Endodermal cell (in vitro differentiated cells): Measurements from ENCODE around the gene CCDC83. TPM values are rescaled to one million over a fixed set of nuclear protein-coding genes. Genes with fewer than 3 reads are reported as not detected.

ENCODE experiments used
- DNase-seq: peaks from one replicate; pipeline ENCODE4 v3.0.0-alpha.2; 2017
- H3K27ac ChIP-seq: 2 replicates; pipeline ENCODE4 v1.5.1; 2013; ENCODE audit warnings: mild to moderate bottlenecking, low read depth, low read length, moderate library complexity
- H3K27me3 ChIP-seq: 2 replicates; pipeline ENCODE4 v1.6.1; 2013; ENCODE audit warnings: mild to moderate bottlenecking, low read length, moderate library complexity; ENCODE audit not compliant: insufficient read depth, control insufficient read depth, poor library complexity, severe bottlenecking
- H3K36me3 ChIP-seq: 2 replicates; pipeline ENCODE4 v1.7.0; 2013; ENCODE audit warnings: mild to moderate bottlenecking, low read length, moderate library complexity; ENCODE audit not compliant: control insufficient read depth, insufficient read depth
- H3K4me1 ChIP-seq: one replicate; pipeline ENCODE4 v1.7.0; 2013; ENCODE audit warnings: low read length; ENCODE audit not compliant: control insufficient read depth, insufficient read depth
- H3K4me3 ChIP-seq: 2 replicates; pipeline ENCODE4 v1.5.1; 2013; ENCODE audit warnings: mild to moderate bottlenecking, low read length, moderate library complexity
- H3K9ac ChIP-seq: 2 replicates; pipeline ENCODE4 v1.6.1; 2013; ENCODE audit warnings: mild to moderate bottlenecking, low read length, moderate library complexity; ENCODE audit not compliant: poor library complexity, severe bottlenecking; ENCODE audit errors: extremely low read depth
- H3K9me3 ChIP-seq: 2 replicates; pipeline ENCODE4 v1.6.1; 2013; ENCODE audit warnings: mild to moderate bottlenecking, low read length, moderate library complexity; ENCODE audit not compliant: control insufficient read depth
- H3K27ac Mint-ChIP-seq: 2 replicates; pipeline ENCODE4 v1.8.0; 2020; ENCODE audit warnings: mixed read lengths
- H3K27me3 Mint-ChIP-seq: 2 replicates; pipeline ENCODE4 v1.8.0; 2021; ENCODE audit warnings: mild to moderate bottlenecking, mixed read lengths; ENCODE audit not compliant: insufficient read depth
- H3K36me3 Mint-ChIP-seq: 2 replicates; pipeline ENCODE4 v1.8.0; 2020; ENCODE audit warnings: low read depth, mixed read lengths
- H3K4me1 Mint-ChIP-seq: 2 replicates; pipeline ENCODE4 v1.8.0; 2020; ENCODE audit warnings: mixed read lengths
- H3K4me3 Mint-ChIP-seq: 2 replicates; pipeline ENCODE4 v1.8.0; 2020; ENCODE audit warnings: mild to moderate bottlenecking, moderate library complexity, mixed read lengths
- H3K9me3 Mint-ChIP-seq: 2 replicates; pipeline ENCODE4 v1.8.0; 2020; ENCODE audit warnings: mild to moderate bottlenecking, mixed read lengths
- WGBS, 2 experiments: methylation state at CpG; one replicate each; pipeline versions ENCODE4 v1.1.5 to v1.1.7; 2013; ENCODE audit warnings: missing lambda C conversion rate in 2 of 2, mixed read lengths in 1 of 2; ENCODE audit not compliant: insufficient coverage in 1 of 2, insufficient read length in 1 of 2; 5-methylcytosine and 5-hydroxymethylcytosine counted together
- total RNA-seq, 2 donors: library from RNA; stranded (reverse); fragmentation: NEBNext Ultra II Directional in 1 of 2; extraction: Animal tissue kit (Norgen Biotek cat#: 25700) in 1 of 2; gene quantifications; 2 replicates in 1 of 2; 3 replicates in 1 of 2; pipeline ENCODE4 v1.2.1, GENCODE V29; 2021
- TF ChIP-seq, protein P1 (sequence below): fragments of 200-600 bp; sonication (generic); conservative IDR thresholded peaks from 2 replicates; pipeline ENCODE4 v1.5.0; 2021; ENCODE audit warnings: antibody characterized with exemption, mild to moderate bottlenecking

Gene CCDC83
- total RNA-seq, 2 donors from 2014 or later, result not detected

DNA sequence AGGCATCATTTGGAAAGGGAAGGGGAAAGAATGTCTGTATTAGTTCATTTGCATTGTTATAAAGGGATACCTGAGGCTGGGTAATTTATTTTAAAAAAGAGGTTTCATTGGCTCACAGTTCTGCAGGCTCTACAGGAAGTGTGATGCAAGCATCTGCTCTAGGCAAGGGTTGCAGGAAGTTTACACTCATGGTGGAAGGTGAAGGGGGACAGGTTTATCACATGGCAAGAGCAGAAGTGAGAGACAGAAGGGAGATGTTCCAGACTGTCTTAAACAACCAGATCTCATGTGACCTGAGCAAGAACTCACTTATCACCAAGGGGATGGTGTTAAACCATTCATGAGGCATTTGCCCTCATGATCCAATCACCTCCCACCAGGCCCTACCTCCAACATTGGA is 90.6 kb downstream of the CCDC83 start:
- TF ChIP-seq, protein P1, sequence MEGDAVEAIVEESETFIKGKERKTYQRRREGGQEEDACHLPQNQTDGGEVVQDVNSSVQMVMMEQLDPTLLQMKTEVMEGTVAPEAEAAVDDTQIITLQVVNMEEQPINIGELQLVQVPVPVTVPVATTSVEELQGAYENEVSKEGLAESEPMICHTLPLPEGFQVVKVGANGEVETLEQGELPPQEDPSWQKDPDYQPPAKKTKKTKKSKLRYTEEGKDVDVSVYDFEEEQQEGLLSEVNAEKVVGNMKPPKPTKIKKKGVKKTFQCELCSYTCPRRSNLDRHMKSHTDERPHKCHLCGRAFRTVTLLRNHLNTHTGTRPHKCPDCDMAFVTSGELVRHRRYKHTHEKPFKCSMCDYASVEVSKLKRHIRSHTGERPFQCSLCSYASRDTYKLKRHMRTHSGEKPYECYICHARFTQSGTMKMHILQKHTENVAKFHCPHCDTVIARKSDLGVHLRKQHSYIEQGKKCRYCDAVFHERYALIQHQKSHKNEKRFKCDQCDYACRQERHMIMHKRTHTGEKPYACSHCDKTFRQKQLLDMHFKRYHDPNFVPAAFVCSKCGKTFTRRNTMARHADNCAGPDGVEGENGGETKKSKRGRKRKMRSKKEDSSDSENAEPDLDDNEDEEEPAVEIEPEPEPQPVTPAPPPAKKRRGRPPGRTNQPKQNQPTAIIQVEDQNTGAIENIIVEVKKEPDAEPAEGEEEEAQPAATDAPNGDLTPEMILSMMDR, result no peak
- no peaks in the 10 kb centered on the region for H3K36me3 ChIP-seq
- H3K4me1 ChIP-seq, result no peaks in the 10 kb centered on the region
- H3K27me3 ChIP-seq, result no peaks in the 10 kb centered on the region
- Mint-ChIP-seq H3K27me3 (no peaks in the 10 kb centered on the region), H3K4me1 (no peaks in the 10 kb centered on the region), H3K36me3 (peaks cover 3% of the 10 kb centered on the region), H3K9me3 (peaks cover 7% of the 10 kb centered on the region), H3K4me3 (no peak overlapping the region), H3K27ac (no peak overlapping the region)
- no peak overlapping the region for H3K27ac ChIP-seq
- peaks cover 6% of the 10 kb centered on the region for H3K9me3 ChIP-seq
- no peak overlapping the region for H3K9ac ChIP-seq
- no peak for DNase-seq
- no peak overlapping the region for H3K4me3 ChIP-seq

DNA sequence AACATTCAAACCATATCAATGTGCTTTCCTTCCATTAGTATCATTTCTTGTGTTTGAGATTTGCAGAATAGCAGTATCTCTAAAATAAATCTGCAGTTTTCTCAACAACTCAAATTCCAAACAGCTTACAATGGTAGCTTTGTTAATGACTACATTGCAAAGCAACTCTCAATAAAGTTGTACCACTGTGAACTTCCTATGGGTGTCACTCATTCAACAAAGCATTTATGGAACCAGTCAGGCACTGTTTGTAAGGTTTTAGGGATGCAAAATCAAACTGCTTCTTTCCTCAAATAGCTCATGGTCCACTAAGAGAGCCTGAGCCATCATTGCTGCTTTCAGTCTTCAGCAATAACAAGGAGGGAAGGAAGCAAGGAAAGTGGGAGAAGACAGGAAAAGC is 91.0 kb downstream of the CCDC83 start:
- no peak for DNase-seq
- peaks cover 7% of the 10 kb centered on the region for H3K9me3 Mint-ChIP-seq

DNA sequence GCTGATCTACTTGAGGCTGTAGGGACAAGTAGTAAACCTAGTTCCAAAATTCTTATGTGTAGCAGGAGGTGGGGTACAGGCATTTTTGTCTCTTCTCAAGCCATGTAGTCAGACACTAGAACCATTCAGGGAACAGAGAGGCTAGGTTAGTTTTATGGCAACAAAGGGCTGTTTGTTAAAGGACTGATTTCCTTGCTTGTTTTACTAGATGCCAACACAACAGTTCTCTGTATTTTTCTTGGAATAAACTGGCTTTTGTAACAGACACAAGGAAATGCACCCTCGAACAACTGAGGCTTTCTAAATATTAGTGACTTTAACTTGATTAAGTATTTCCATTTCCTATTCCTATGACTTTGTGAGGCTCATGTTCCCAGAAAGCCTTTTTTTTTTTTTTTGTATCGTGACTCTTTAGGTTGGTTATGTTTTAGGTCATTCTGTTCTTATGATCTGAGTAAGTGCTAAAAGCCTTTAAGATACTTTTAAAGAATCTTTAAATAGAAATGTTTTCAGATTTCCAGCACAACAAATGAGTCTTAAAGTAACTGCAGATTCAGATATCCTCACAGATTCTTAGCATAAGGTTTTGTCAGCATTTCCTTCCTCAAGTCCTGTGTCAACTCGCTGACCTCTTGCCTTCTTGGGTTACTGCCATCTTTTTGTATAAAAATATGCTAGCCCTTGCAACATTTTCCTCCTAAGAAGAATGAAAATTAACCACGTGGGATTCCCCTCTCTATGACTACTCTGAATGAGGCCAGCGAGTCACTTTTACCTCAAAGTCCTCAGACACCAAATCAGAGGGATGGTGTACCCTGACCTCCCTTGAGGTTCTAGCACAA is 92.5 kb downstream of the CCDC83 start:
- no peak overlapping the region for H3K27ac ChIP-seq
- TF ChIP-seq, protein P1, result no peak
- H3K36me3 ChIP-seq, result no peaks in the 10 kb centered on the region
- Mint-ChIP-seq H3K4me1 (no peaks in the 10 kb centered on the region), H3K36me3 (peaks cover 5% of the 10 kb centered on the region), H3K4me3 (no peak overlapping the region), H3K27me3 (no peaks in the 10 kb centered on the region), H3K9me3 (peaks cover 10% of the 10 kb centered on the region), H3K27ac (no peak overlapping the region)
- no peaks in the 10 kb centered on the region for H3K27me3 ChIP-seq
- no peaks in the 10 kb centered on the region for H3K4me1 ChIP-seq
- peaks cover 6% of the 10 kb centered on the region for H3K9me3 ChIP-seq
- no peak overlapping the region for H3K9ac ChIP-seq
- 79 to 94% methylated on average over 4 of the region's 5 CpGs for WGBS, 2 experiments
- DNase-seq, result no peak
- no peak overlapping the region for H3K4me3 ChIP-seq

More for the DNA sequence above, 91.0 kb downstream of the CCDC83 start:
- H3K4me1 Mint-ChIP-seq, result no peaks in the 10 kb centered on the region
- no peak overlapping the region for H3K27ac Mint-ChIP-seq
- no peak overlapping the region for H3K4me3 Mint-ChIP-seq
- no peaks in the 10 kb centered on the region for H3K27me3 Mint-ChIP-seq
- H3K36me3 ChIP-seq, result no peaks in the 10 kb centered on the region
- no peak overlapping the region for H3K4me3 ChIP-seq
- H3K9ac ChIP-seq, result no peak overlapping the region
- no peak overlapping the region for H3K27ac ChIP-seq
- TF ChIP-seq, protein P1, result no peak
- H3K4me1 ChIP-seq, result no peaks in the 10 kb centered on the region
- H3K36me3 Mint-ChIP-seq, result peaks cover 3% of the 10 kb centered on the region
- peaks cover 6% of the 10 kb centered on the region for H3K9me3 ChIP-seq
- no peaks in the 10 kb centered on the region for H3K27me3 ChIP-seq
